Breast epithelium (tissue), 3 donors: ENCODE measurements around the gene INSC.

Experiments used
- POLR2A ChIP-seq: fragments of 450-650 bp; IDR thresholded peaks from one replicate; pipeline ENCODE4 v1.6.1; 2016; ENCODE audit warnings: antibody characterized with exemption, mild to moderate bottlenecking, moderate library complexity
- POLR2AphosphoS5 ChIP-seq, 3 donors: sonication (generic); formaldehyde crosslinking; IDR thresholded peaks; one replicate each; pipeline ENCODE4 v1.6.1; 2017; ENCODE audit warnings: antibody characterized with exemption in 3 of 3
- TF ChIP-seq, protein P1 (sequence below), 3 donors: fragments of 450-650 bp; IDR thresholded peaks; one replicate each; pipeline ENCODE4 v1.5.1; 2016 to 2017; ENCODE audit warnings: antibody characterized with exemption in 3 of 3, mild to moderate bottlenecking in 3 of 3, moderate library complexity in 3 of 3

DNA sequence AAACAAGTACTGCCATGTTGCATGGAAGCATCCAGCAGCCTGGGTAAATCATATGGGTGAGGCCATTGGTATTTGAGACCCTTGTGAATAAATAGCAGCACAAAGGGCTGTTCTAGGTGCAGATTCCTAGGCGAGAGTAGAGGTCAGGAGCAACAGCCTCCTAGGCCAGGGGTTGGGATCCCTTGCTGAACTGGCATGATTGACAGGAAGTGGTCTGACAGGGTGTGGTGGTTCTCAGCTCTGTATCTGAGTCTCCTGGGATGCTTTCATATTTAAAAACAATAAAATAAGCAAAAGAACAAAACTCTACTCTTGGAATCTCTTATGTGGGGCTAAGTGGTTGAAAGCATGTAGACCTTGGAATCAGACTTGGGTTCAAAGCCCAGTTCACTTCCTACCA, 35.8 kb downstream of the INSC start:
- TF ChIP-seq, protein P1, sequence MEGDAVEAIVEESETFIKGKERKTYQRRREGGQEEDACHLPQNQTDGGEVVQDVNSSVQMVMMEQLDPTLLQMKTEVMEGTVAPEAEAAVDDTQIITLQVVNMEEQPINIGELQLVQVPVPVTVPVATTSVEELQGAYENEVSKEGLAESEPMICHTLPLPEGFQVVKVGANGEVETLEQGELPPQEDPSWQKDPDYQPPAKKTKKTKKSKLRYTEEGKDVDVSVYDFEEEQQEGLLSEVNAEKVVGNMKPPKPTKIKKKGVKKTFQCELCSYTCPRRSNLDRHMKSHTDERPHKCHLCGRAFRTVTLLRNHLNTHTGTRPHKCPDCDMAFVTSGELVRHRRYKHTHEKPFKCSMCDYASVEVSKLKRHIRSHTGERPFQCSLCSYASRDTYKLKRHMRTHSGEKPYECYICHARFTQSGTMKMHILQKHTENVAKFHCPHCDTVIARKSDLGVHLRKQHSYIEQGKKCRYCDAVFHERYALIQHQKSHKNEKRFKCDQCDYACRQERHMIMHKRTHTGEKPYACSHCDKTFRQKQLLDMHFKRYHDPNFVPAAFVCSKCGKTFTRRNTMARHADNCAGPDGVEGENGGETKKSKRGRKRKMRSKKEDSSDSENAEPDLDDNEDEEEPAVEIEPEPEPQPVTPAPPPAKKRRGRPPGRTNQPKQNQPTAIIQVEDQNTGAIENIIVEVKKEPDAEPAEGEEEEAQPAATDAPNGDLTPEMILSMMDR (IDR thresholded peaks at IDR 0.05): no peak
- TF ChIP-seq POLR2A (no peak), POLR2AphosphoS5 (IDR thresholded peaks at IDR 0.05) (no peak)
